CD4-positive, alpha-beta T cell treated with Interleukin-17A for 4 hours (primary cell): ENCODE measurements around the gene PCTP.
A peak's percentile ranks its signal among the peaks of the same experiment; 100 is the strongest.

Source experiments
- DNase-seq: peaks from one replicate; pipeline ENCODE4 v3.0.0-alpha.2; 2020; ENCODE audit warnings: mixed read lengths

The PCTP gene

DNA sequence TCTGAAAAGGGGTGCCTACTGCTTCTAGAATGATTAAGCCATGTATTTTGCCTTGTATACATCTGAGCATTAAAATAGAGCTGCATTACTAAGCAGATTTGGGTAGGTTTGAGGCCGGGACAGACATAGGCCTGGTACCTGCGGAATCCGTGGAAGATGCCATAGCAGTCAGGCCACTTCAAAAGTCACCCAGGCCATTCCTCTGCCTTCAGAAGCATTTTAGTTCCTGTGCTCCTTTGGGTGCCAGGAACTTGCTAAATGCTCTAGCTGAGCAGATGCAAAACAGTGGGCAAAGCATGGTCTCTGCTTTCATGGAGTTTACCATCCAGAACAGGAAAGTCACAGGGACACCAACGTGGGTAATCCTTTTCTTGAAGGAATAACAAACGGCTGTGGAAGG is 22.5 kb upstream of the PCTP start:
- DNase-seq: no peak

- DNase-seq: no peak
Observed at GRCh38 chr17:55728833-55729232, 22.0 kb upstream of the PCTP start.

DNA sequence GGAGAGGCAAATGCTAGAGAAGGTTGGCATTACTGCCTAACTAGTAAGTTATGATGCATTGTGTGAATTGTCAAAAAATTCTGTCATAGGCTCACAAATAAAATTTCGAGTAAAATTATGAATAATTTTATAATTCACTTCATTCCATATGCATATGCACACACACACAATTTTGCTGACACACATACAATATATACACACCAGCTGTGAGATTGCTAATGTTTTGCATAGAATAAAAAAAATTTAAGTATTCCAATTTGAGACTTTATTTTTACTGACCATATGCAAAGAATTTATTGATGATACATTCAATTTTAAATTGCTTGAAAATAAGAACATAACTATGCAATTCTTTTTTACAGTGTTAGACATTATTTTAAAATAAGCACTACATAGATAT is 21.4 kb upstream of the PCTP start:
- no peak for DNase-seq

DNA sequence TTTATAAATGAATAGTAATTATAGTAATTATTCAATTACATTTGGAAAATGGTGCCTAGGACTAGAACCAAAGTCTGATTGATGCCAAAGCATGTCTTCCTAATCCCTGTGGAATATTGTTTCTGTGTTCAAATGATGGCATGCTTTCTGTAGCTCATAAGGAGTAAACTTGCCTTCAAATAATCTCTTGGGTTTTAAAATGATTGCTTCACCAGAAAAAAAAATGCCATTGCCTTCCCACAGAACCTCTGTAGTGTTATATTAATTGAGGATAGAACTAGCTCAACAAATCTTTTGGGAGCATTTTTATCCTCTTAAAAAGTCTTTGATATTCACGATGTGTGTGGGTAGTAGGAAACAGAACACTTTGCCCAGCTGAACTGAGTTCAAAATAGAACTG is 20.5 kb upstream of the PCTP start:
- no peak for DNase-seq

DNA sequence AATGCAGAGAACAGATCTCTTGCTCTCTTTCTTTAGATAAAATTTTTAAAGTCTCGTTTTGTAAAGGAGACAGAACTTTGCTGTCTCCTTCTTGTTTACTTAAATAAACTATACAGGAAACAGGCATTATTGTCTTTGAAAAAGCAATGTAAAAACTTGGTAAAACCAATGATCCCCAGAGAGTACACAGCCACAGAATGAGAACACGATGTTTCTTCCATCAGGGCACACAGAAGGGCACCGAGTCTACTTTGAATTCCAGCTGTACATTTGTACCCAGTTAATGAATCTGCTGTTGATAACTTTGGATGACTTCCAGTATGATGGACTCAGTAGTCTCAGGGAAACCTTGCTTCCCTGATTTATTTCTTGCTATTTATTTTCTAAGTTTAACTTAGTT is 20.0 kb upstream of the PCTP start:
- no peak for DNase-seq

- DNase-seq: no peak
Observed at GRCh38 chr17:55731586-55732250, 19.1 kb upstream of the PCTP start.

DNA sequence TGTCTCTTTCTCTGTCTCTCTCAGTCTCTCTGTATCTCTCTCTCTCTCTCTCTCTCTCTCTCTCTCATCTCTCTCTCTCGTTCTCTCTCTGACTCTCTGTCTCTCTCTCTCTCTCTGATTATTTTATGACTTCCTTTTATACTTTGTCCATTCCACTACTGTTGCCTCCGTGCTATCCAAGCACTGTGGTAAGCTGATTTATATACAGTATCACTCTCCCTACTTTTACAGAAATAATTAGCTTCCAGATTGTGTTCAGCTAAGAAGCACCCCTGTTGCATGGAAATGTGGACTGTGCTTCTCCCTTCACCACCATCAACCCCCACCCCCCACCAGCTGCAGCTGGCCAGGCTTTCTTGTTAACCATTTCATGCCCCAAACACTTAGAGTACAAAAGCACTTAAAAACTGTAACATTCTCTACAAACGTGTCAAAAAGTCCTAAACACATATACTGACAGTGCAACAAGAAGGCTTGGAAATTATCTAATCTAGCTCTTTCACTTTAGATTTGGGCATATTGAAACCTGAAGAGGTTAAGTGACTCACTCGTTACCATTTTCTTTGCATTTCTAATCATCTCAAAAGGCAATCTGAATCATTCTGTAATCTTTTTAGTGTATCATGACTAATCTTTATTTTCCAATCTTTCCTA is 16.6 kb upstream of the PCTP start:
- no peak for DNase-seq

DNA sequence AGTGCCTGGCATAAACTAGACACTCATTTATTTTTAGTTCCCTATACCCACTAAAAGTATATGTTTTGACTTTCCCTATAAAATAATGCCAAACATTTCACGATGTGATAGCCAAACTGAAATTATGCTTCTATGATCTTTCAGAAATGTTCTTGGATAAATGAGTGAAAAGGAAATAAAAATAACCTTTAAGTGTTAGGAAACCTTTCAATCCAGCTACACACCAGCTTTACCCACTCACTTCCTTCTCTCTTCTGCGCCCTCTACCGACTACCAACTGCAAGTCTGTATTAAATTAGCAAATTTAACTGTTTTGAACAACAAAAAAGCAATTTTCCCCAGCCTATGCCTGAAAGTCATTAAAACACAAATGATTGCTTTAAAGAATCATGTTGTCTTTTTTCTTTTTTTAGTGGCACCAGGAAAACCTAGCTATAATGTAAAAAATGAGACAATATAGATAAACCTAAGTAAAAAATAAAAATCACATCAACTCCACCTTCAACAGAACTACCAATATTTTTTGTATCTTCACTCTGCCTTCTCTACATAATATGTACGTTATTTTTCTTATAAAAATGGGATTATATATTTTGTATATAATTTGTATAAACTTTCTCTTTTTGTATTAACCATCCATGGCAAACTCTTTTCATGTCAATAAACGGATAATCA is 15.0 kb upstream of the PCTP start:
- DNase-seq: peak; percentile 43

DNA sequence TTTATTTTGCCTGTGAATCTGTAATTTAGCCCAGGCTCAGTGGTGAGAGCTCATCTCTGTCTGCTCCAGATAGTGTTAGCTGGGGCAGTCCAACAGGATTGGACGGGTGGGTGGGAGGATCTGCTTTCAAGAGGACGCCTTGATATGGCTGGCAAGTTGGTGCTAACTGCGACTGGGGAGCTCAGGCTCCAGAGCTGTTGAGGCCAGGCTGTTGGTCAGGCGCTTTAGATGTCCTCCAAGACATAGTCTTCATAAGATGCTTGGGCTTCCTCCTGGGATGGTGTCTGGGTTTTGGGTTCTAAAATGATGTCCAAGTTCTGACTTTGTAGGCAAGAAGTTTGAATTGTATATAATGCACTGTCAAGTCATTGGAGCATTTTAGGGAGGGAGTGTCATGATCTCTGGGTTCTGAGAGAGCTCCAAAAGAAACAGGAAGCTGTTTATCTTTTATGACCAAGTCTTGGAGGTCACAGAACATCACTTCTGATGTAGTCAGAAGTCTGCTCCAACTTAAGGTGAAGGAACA is 12.8 kb upstream of the PCTP start:
- no peak for DNase-seq

DNA sequence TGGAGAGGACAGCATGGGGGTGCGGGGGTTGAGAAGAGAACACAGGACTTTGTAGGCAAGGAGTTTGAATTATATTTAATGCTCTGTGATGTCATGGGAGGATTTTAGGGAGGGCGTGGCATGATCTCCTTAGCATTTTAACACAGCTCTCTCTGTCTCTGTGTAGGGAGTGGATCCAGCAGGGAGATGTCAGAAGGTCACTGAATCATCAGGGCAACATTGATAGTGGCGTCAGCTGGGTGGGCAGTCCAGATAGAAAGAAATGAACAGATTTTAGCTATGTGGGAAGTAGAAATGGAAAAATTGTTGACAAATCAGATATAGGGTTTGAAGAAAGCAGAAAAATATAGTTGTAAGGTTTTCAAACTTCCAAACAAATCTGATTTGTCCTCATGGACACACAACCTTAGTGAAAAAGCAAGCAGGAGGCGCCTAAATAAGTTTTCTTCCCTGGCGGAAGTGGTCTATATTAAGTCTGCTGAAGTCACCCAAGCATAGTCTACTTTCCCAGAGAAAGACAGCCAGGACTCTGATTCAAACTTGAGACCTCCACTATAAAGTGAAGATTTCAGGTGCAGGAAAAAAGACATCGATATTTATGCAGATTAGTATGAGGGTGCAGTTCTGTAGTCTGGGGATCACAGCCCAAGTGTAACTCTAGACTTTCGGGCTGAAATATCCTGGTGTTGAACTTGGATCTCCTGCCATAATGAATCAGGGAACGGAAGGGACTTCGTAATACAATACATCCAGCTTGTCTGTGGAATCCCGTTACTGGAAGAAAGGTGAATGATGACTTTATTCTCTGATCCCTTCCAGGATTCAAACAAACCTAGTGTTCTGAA is 10.1 kb upstream of the PCTP start:
- DNase-seq: no peak

- DNase-seq: no peak
Observed at GRCh38 chr17:55741356-55741700, 9.5 kb upstream of the PCTP start.

DNA sequence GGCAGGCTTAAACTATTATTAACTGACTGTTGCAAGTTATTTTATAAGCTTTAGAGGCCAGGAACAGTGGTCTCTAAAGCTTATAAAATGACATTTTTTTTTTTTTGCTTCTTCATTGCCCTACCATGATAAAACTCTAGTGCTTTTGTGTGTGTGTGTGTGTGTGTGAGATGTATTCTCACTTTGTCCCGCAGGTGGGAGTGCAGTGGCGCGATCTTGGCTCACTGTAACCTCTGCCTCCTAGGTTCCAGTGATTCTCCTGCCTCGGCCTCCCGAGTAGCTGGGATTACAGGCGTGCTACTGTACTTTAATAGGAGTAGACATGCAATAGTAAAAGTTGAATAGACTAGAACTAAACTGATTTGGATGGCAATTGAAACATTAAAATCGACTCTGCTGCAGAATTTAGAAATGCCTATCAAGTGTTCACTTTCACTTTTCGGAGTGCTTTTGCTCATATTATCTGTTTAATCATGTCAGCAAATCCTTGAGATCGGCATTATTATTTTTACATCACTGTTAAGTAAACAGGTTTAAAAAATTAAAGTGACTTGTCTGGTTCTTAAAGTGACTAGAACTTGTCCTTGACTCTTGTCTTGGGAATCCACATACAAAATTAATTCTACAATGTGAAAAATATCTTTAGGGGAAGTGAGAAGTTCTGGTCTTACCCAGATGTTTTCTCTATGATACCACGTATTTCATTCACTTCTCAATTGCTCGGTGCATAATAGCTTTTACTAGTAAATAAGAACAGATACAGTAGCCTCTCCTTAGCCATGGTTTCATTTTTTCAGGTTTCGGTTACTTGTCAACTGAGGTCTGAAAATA is 8.4 kb upstream of the PCTP start:
- DNase-seq: no peak

DNA sequence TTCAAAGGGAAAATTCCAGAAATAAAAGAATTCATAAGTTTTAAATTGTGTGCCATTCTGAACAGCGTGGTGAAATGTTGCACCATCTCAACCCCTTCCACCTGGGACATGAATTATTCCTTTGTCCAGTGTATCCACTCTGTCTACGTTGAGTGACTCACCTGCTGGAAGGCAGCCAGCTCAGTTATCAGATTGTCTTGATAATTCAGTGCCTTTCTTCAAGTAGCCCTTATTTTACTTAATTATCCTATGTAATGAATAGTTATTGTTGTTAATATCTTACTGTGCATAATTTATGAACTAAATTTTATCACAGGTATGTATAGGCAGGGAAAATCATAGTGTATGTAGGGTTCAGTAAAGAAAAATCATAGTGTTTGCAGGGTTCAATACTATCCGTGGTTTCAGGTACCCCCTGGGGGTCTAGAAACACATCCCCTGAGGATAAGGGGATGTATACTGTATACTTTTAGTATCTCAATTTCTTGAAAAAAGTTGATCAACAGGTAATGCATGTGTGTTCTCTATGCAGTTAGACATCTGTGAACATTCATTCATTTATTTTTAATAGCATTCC is 7.7 kb upstream of the PCTP start:
- peak; percentile 8 for DNase-seq

DNA sequence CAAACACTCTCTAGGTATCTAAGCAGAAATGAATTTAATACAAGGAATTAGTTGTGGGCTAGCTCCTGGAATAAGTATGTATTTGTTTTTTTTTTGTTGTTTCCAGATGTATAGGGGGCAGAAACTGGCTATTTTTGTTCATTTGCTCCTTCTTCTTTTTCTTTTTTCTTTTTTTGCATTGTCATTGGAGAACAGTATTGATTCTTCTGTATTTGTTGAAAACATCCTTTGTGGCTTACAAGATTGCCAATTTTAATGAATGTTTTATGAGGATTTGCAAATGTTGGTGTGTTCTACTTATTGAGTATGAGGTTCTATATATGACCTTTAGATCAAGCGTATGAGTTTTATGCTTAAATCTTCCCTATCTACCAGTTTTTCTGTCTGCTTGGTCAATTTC is 5.6 kb upstream of the PCTP start:
- DNase-seq: no peak

DNA sequence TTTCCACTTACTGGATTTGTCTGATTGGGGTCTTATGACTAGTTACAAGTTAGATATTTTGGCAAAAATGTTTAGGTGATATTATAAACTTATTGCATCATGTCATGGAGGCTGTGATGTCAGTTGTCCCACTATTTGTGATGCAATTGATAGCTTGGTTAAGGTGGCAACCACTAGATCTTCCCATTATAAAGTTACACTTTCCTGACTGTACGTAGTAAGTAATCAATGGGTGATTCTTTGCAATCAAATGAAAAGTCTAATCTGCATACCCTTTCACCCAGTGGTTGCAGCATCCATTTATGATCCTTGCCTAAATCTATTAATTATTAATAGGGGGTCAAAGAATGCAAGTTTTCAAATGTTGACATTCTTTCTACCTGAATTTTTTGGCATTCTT is 4.4 kb upstream of the PCTP start:
- no peak for DNase-seq

GRCh38 chr17:55747209-55747608 is 3.6 kb upstream of the PCTP start:
- DNase-seq: no peak

DNA sequence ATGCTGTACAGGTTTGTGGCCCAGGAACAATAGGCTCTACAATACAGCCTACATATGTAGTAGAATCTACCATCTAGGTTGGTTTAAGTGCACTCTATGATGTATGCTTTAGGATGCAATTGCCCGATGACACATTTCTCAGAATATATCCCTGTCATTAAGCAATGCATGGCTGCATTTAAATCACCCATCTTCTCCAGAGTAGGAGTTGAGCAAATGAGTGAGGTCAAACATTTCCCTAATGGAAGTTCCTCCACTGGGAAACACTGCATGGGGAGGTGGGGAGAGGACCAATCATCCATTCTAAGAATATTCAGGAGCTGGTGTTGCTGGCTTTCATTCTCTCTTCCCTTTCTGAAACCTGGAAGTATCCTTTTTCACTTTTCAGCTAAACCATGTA is 2.0 kb upstream of the PCTP start:
- no peak for DNase-seq

DNA sequence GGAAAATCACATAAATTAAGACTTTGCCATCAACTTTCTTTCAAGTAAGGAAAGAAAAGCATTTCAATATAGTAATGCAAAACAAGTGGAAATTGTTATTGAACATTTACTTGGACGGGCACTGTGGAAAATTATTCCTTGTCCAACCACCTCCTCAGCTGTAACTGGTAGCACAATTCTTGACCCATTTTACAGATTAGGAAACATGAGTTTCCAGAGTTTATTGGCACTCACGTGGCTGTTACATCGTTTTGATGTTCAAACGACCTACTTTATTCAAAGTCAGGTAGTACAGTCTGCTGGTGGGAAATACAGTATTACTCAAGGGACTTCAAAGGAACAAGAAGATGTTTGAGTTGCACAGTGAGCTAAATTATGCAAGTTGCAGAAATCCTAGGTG is 866 bp upstream of the PCTP start:
- DNase-seq: no peak

DNA sequence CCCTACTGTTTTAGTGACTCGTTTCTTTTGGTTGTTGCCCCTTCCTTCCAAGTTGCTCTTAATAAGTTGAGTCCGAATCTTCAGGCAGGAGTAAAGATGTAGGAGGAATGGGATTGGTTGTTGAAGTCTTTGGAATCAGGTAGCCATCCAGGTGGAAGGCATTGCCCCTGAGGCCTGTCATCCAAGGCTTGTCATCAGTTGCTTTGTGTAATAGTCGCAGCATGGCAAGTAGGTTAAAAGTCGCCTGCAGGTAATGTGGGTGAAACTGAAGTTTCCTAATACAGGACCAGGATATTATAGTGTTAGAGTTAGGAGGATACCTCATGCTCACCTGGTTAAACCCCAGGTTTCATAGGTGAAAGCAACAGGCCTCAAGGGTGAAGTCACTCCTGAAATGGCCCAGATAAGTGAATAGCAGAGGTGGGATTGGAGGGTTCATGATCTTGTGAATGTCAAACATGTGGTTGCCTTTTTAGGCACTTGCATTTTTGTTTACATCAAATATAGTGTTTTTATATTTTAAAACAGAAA is 934 bp downstream of the PCTP start:
- no peak for DNase-seq

GRCh38 chr17:55756689-55757088 is 5.8 kb downstream of the PCTP start:
- no peak for DNase-seq

DNA sequence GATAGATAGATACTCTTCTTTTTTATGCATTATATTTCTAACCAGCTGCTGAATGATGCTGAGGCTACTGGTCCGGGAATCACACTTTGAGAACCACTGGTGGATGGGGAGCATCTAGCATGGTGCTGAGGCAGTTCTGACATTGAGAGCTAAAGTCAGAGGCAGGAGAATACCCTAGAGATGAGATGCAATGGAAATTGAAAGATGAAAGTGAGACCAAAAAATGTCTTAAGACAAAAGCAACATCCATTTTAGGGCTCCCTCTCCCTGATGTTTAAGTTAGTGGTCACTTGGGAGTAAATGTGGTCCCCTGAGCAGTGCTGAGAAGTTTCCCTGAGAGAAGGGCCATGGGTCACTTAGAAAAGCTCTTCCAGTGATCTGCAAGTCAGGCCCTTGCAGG is 6.8 kb downstream of the PCTP start:
- DNase-seq: no peak

DNA sequence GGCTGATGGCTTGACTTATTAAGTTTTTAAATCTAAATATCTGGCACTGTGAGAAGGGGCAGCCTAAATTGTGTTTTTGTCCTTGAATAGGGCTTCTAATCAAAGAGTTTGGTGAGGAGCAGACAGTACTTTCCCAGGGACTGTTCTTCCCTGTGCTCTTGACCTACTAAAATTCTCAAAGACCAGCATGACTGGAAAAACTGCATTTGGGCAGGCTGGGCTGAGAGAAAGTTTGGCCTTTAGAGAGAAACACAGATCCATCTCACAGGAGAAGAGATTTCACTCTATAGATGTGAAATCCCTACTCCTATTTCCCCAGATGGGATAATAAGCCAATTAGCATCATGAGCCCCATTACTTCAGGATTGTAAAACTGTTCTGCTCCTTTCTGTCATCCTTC is 7.3 kb downstream of the PCTP start:
- no peak for DNase-seq
